HEK293 (cell line): ENCODE results near the gene CENPC.

ENCODE experiments used
- CTCF ChIA-PET: fragments of 350-600 bp; formaldehyde crosslinking; extraction: SDS; loops from one replicate; lab custom pipeline; 2021; ENCODE audit warnings: antibody characterized with exemption; lab: Yijun Ruan, JAX
- POLR2A ChIA-PET: fragments of 300-600 bp; formaldehyde crosslinking; extraction: SDS; loops from one replicate; lab custom pipeline; 2020; ENCODE audit warnings: antibody characterized with exemption, inconsistent platforms; lab: Yijun Ruan, JAX
- H3K27ac ChIP-seq: fragments of 200-500 bp; sonication (Bioruptor generic); 2 replicates; pipeline ENCODE4 v1.5.1; 2014; ENCODE audit warnings: low read depth, low read length, control low read depth, inconsistent platforms; ENCODE audit errors: extremely low read depth
- H3K36me3 ChIP-seq, 2 experiments: fragments of 200-500 bp in 1 of 2; sonication (Bioruptor generic) in 1 of 2; 1 replicate in 1 of 2; 2 replicates in 1 of 2; pipeline ENCODE4 v1.5.1; 2014 to 2017; ENCODE audit warnings: inconsistent platforms in 2 of 2, low read length in 2 of 2; ENCODE audit not compliant: control insufficient read depth in 2 of 2, insufficient read depth in 1 of 2
- H3K4me1 ChIP-seq: fragments of 200-500 bp; sonication (Bioruptor generic); 2 replicates; pipeline ENCODE4 v1.5.1; 2014; ENCODE audit warnings: mild to moderate bottlenecking, low read length, inconsistent platforms; ENCODE audit not compliant: control insufficient read depth, insufficient read depth
- H3K4me3 ChIP-seq: 2 replicates; pipeline ENCODE4 v1.5.1; 2011; ENCODE audit warnings: low read depth, mild to moderate bottlenecking, control low read depth, low read length, moderate library complexity
- H3K9me3 ChIP-seq: fragments of 200-500 bp; sonication (Bioruptor generic); 2 replicates; pipeline ENCODE4 v1.5.1; 2014; ENCODE audit warnings: low read depth, low read length, inconsistent platforms; ENCODE audit not compliant: control insufficient read depth, insufficient read depth
- FEZF1 ChIP-seq: fragments of 450-650 bp; formaldehyde crosslinking; IDR thresholded peaks from 2 replicates; pipeline ENCODE4 v1.5.1; 2016; ENCODE audit warnings: missing biosample characterization, missing genetic modification characterization
- IKZF3 ChIP-seq: fragments of 450-650 bp; IDR thresholded peaks from 2 replicates; pipeline ENCODE4 v1.5.0; 2018; ENCODE audit warnings: missing biosample characterization, mild to moderate bottlenecking, missing genetic modification characterization, moderate library complexity
- REPIN1 ChIP-seq: fragments of 450-650 bp; formaldehyde crosslinking; IDR thresholded peaks from 2 replicates; pipeline ENCODE4 v1.5.1; 2017; ENCODE audit warnings: missing biosample characterization, missing genetic modification characterization, low read depth
- ZBTB48 ChIP-seq: fragments of 450-650 bp; formaldehyde crosslinking; IDR thresholded peaks from 2 replicates; pipeline ENCODE4 v1.5.1; 2016; ENCODE audit warnings: missing biosample characterization, missing genetic modification characterization
- ZBTB7A ChIP-seq: fragments of 450-650 bp; formaldehyde crosslinking; IDR thresholded peaks from 2 replicates; pipeline ENCODE4 v1.5.1; 2016; ENCODE audit warnings: low read depth, missing biosample characterization, missing genetic modification characterization
- ZBTB8A ChIP-seq: fragments of 450-650 bp; formaldehyde crosslinking; IDR thresholded peaks from 2 replicates; pipeline ENCODE4 v1.5.1; 2016; ENCODE audit warnings: missing biosample characterization, missing genetic modification characterization
- ZNF214 ChIP-seq: fragments of 450-650 bp; formaldehyde crosslinking; IDR thresholded peaks from 2 replicates; pipeline ENCODE4 v1.5.1; 2017; ENCODE audit warnings: missing biosample characterization, mild to moderate bottlenecking, missing genetic modification characterization, borderline replicate concordance
- ZNF302 ChIP-seq: fragments of 450-650 bp; formaldehyde crosslinking; IDR thresholded peaks from 2 replicates; pipeline ENCODE4 v1.5.1; 2016; ENCODE audit warnings: missing biosample characterization, missing genetic modification characterization, low read depth
- ZNF311 ChIP-seq: fragments of 450-650 bp; formaldehyde crosslinking; IDR thresholded peaks from 2 replicates; pipeline ENCODE4 v1.5.1; 2017; ENCODE audit warnings: missing biosample characterization, missing genetic modification characterization, borderline replicate concordance
- ZNF560 ChIP-seq: fragments of 450-650 bp; formaldehyde crosslinking; IDR thresholded peaks from 2 replicates; pipeline ENCODE4 v1.5.1; 2017; ENCODE audit warnings: missing biosample characterization, missing genetic modification characterization, borderline replicate concordance
- ZNF571 ChIP-seq: fragments of 450-650 bp; formaldehyde crosslinking; IDR thresholded peaks from 2 replicates; pipeline ENCODE4 v1.5.0; 2017; ENCODE audit warnings: missing biosample characterization, missing genetic modification characterization
- ZNF585B ChIP-seq: fragments of 450-650 bp; formaldehyde crosslinking; IDR thresholded peaks from 2 replicates; pipeline ENCODE4 v1.5.1; 2016; ENCODE audit warnings: missing biosample characterization, missing genetic modification characterization
- ZNF777 ChIP-seq: fragments of 450-650 bp; formaldehyde crosslinking; IDR thresholded peaks from 2 replicates; pipeline ENCODE4 v1.5.1; 2017; ENCODE audit warnings: missing biosample characterization, missing genetic modification characterization, borderline replicate concordance
- ZNF785 ChIP-seq: fragments of 450-650 bp; formaldehyde crosslinking; IDR thresholded peaks from 2 replicates; pipeline ENCODE4 v1.5.1; 2016; ENCODE audit warnings: missing biosample characterization, missing genetic modification characterization
- TF ChIP-seq, protein P1 (sequence below): fragments of 450-650 bp; formaldehyde crosslinking; IDR thresholded peaks from 2 replicates; pipeline ENCODE4 v1.5.0; 2017; ENCODE audit warnings: missing biosample characterization, missing genetic modification characterization, borderline replicate concordance
- TF ChIP-seq, protein P2 (sequence below): fragments of 450-650 bp; formaldehyde crosslinking; IDR thresholded peaks from 2 replicates; pipeline ENCODE4 v1.5.1; 2017; ENCODE audit warnings: missing biosample characterization, missing genetic modification characterization
- TF ChIP-seq, protein P3 (sequence below): fragments of 450-650 bp; formaldehyde crosslinking; IDR thresholded peaks from 2 replicates; pipeline ENCODE4 v1.5.1; 2016; ENCODE audit warnings: missing biosample characterization, missing genetic modification characterization
- TF ChIP-seq, protein P4 (sequence below): fragments of 450-650 bp; formaldehyde crosslinking; IDR thresholded peaks from 2 replicates; pipeline ENCODE4 v1.5.1; 2016; ENCODE audit warnings: missing biosample characterization, missing genetic modification characterization

The CENPC gene

DNA sequence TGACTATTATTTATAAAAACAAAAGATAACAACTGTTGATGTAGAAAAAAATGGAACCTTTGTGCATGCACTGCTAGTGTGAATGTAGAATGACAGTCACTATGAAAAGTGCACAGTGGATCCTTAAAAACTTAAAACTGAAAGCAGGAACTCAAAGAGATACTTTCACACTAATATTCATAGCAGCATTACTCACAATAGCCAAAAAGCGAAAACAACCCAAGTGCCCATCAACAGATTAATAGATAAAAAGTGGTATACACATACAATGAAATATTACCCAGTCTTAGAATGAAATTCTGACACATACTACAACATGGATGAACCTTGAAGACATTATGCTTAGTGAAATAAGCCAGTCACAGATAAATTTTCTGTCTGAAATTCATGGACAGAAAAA, 23.8 kb downstream of the CENPC start:
- CTCF ChIA-PET = no interaction called here
- Histone ChIP-seq H3K4me3 (no peak overlapping the region), H3K4me1 (no peaks in the 10 kb centered on the region), H3K36me3 (peaks cover 0 to 33% of the 10 kb centered on the region in 2 experiments; a peak in 2 of 3 replicates), H3K27ac (no peak overlapping the region)
- POLR2A ChIA-PET = no interaction called here
- TF ChIP-seq, protein P1, sequence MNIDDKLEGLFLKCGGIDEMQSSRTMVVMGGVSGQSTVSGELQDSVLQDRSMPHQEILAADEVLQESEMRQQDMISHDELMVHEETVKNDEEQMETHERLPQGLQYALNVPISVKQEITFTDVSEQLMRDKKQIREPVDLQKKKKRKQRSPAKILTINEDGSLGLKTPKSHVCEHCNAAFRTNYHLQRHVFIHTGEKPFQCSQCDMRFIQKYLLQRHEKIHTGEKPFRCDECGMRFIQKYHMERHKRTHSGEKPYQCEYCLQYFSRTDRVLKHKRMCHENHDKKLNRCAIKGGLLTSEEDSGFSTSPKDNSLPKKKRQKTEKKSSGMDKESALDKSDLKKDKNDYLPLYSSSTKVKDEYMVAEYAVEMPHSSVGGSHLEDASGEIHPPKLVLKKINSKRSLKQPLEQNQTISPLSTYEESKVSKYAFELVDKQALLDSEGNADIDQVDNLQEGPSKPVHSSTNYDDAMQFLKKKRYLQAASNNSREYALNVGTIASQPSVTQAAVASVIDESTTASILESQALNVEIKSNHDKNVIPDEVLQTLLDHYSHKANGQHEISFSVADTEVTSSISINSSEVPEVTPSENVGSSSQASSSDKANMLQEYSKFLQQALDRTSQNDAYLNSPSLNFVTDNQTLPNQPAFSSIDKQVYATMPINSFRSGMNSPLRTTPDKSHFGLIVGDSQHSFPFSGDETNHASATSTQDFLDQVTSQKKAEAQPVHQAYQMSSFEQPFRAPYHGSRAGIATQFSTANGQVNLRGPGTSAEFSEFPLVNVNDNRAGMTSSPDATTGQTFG (tag by site-specific recombination) = no peak
- TF ChIP-seq, protein P2, sequence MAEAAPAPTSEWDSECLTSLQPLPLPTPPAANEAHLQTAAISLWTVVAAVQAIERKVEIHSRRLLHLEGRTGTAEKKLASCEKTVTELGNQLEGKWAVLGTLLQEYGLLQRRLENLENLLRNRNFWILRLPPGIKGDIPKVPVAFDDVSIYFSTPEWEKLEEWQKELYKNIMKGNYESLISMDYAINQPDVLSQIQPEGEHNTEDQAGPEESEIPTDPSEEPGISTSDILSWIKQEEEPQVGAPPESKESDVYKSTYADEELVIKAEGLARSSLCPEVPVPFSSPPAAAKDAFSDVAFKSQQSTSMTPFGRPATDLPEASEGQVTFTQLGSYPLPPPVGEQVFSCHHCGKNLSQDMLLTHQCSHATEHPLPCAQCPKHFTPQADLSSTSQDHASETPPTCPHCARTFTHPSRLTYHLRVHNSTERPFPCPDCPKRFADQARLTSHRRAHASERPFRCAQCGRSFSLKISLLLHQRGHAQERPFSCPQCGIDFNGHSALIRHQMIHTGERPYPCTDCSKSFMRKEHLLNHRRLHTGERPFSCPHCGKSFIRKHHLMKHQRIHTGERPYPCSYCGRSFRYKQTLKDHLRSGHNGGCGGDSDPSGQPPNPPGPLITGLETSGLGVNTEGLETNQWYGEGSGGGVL (tag by site-specific recombination) = no peak
- TF ChIP-seq REPIN1 (no peak), IKZF3 (tag by site-specific recombination) (no peak), FEZF1 (tag by site-specific recombination) (no peak), ZNF560 (tag by site-specific recombination) (no peak), ZNF311 (no peak), ZBTB7A (tag by site-specific recombination) (no peak), ZBTB48 (tag by site-specific recombination) (no peak), ZBTB8A (tag by site-specific recombination) (no peak), ZNF585B (tag by site-specific recombination) (no peak), ZNF302 (tag by site-specific recombination) (no peak), ZNF214 (no peak), ZNF777 (no peak), ZNF571 (no peak), ZNF785 (no peak)
- TF ChIP-seq, protein P3, sequence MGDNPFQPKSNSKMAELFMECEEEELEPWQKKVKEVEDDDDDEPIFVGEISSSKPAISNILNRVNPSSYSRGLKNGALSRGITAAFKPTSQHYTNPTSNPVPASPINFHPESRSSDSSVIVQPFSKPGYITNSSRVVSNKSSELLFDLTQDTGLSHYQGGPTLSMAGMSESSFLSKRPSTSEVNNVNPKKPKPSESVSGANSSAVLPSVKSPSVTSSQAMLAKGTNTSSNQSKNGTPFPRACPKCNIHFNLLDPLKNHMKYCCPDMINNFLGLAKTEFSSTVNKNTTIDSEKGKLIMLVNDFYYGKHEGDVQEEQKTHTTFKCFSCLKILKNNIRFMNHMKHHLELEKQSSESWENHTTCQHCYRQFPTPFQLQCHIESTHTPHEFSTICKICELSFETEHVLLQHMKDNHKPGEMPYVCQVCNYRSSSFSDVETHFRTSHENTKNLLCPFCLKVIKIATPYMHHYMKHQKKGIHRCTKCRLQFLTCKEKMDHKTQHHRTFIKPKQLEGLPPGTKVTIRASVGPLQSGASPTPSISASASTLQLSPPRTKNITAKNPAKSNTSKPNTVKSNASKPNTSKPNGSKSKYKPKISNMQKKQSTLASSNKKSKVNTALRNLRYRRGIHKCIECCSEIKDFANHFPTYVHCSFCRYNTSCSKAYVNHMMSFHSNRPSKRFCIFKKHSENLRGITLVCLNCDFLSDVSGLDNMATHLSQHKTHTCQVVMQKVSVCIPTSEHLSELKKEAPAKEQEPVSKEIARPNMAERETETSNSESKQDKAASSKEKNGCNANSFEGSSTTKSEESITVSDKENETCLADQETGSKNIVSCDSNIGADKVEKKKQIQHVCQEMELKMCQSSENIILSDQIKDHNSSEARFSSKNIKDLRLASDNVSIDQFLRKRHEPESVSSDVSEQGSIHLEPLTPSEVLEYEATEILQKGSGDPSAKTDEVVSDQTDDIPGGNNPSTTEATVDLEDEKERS (tag by site-specific recombination) = no peak
- TF ChIP-seq, protein P4, sequence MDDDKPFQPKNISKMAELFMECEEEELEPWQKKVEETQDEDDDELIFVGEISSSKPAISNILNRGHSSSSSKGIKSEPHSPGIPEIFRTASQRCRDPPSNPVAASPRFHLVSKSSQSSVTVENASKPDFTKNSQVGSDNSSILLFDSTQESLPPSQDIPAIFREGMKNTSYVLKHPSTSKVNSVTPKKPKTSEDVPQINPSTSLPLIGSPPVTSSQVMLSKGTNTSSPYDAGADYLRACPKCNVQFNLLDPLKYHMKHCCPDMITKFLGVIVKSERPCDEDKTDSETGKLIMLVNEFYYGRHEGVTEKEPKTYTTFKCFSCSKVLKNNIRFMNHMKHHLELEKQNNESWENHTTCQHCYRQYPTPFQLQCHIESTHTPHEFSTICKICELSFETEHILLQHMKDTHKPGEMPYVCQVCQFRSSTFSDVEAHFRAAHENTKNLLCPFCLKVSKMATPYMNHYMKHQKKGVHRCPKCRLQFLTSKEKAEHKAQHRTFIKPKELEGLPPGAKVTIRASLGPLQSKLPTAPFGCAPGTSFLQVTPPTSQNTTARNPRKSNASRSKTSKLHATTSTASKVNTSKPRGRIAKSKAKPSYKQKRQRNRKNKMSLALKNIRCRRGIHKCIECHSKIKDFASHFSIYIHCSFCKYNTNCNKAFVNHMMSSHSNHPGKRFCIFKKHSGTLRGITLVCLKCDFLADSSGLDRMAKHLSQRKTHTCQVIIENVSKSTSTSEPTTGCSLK (tag by site-specific recombination) = no peak
- TF ChIP-seq, all 188 proteins: peak for 0
- H3K9me3 ChIP-seq = no peaks in the 10 kb centered on the region
